Measurements from ENCODE around the gene SORCS2. TPM values are rescaled to one million over a fixed set of nuclear protein-coding genes. Genes with fewer than 3 reads are reported as not detected.

The SORCS2 gene
- total RNA-seq, 2 experiments from 2014 or later: 0.03 TPM; not detected in 1

- ChIA-PET CTCF (ENCODE audit: unreplicated experiment) (no interaction called here), POLR2A (no interaction called here)
- intact Hi-C loops (cut with micrococcal nuclease; ENCODE audit: unreplicated experiment): no loop called here
- H4K20me1 ChIP-seq (ENCODE audit: insufficient read depth, low read length): no peaks in the 10 kb centered on the region
- no peaks in the 10 kb centered on the region for H3K4me1 ChIP-seq (ENCODE audit: insufficient read depth, low read length, poor library complexity, severe bottlenecking)
- H3K36me3 ChIP-seq (ENCODE audit: insufficient read depth, low read length): no peaks in the 10 kb centered on the region
- no peak overlapping the region for H2AFZ ChIP-seq (ENCODE audit: low read length)
- BruUV-seq (replicated peaks): no TSS peak
- no peak overlapping the region for H3K4me2 ChIP-seq (ENCODE audit: low read length)
- H3K79me2 ChIP-seq (ENCODE audit: insufficient read depth, low read depth, low read length): no peaks in the 10 kb centered on the region
- no peaks in the 10 kb centered on the region for H3K9me3 ChIP-seq (ENCODE audit: low read length)
- H3K4me3 ChIP-seq (ENCODE audit: low read depth, low read length, poor library complexity, severe bottlenecking): no peak overlapping the region
- no peak overlapping the region for H3K27ac ChIP-seq (ENCODE audit: low read depth, low read length, poor library complexity, severe bottlenecking)
- no peak for TF ChIP-seq EZH2phosphoT487 (IDR thresholded peaks at IDR 0.05; ENCODE audit: borderline replicate concordance, low read depth, low read length)
- TF ChIP-seq CTCF (conservative IDR thresholded peaks at IDR 0.05; ENCODE audit: low read length): no peak
- H3K9me2 ChIP-seq (ENCODE audit: insufficient read depth, low read length): no peaks in the 10 kb centered on the region
- no peak for DNase-seq (ENCODE audit: low spot score)
These were observed 33.3 kb upstream of the SORCS2 start for GRCh38 chr4:7158991-7159390.

- H3K4me2 ChIP-seq (ENCODE audit: low read length): no peak overlapping the region
- H3K4me1 ChIP-seq (ENCODE audit: insufficient read depth, low read length, poor library complexity, severe bottlenecking): no peaks in the 10 kb centered on the region
- no peaks in the 10 kb centered on the region for H3K36me3 ChIP-seq (ENCODE audit: insufficient read depth, low read length)
- ChIA-PET CTCF (ENCODE audit: unreplicated experiment) (no interaction called here), POLR2A (no interaction called here)
- no peak overlapping the region for H2AFZ ChIP-seq (ENCODE audit: low read length)
- no peak for DNase-seq (ENCODE audit: low spot score)
- no peaks in the 10 kb centered on the region for H3K79me2 ChIP-seq (ENCODE audit: insufficient read depth, low read depth, low read length)
- no peaks in the 10 kb centered on the region for H4K20me1 ChIP-seq (ENCODE audit: insufficient read depth, low read length)
- intact Hi-C loops (cut with micrococcal nuclease; ENCODE audit: unreplicated experiment): no loop called here
- no peak overlapping the region for H3K27ac ChIP-seq (ENCODE audit: low read depth, low read length, poor library complexity, severe bottlenecking)
- H3K4me3 ChIP-seq (ENCODE audit: low read depth, low read length, poor library complexity, severe bottlenecking): no peak overlapping the region
- TF ChIP-seq EZH2phosphoT487 (IDR thresholded peaks at IDR 0.05; ENCODE audit: borderline replicate concordance, low read depth, low read length): no peak
- no peak for TF ChIP-seq CTCF (conservative IDR thresholded peaks at IDR 0.05; ENCODE audit: low read length)
- no peaks in the 10 kb centered on the region for H3K9me3 ChIP-seq (ENCODE audit: low read length)
- BruUV-seq (replicated peaks): no TSS peak
- H3K9me2 ChIP-seq (ENCODE audit: insufficient read depth, low read length): no peaks in the 10 kb centered on the region
These were observed 32.4 kb upstream of the SORCS2 start for GRCh38 chr4:7159923-7160322.

GRCh38 chr4:7160439-7160838, 31.9 kb upstream of the SORCS2 start:
- no peaks in the 10 kb centered on the region for H3K79me2 ChIP-seq (ENCODE audit: insufficient read depth, low read depth, low read length)
- no peak overlapping the region for H2AFZ ChIP-seq (ENCODE audit: low read length)
- ChIA-PET CTCF (ENCODE audit: unreplicated experiment) (no interaction called here), POLR2A (no interaction called here)
- H3K9me3 ChIP-seq (ENCODE audit: low read length): no peaks in the 10 kb centered on the region
- no peak overlapping the region for H3K4me2 ChIP-seq (ENCODE audit: low read length)
- no peaks in the 10 kb centered on the region for H3K36me3 ChIP-seq (ENCODE audit: insufficient read depth, low read length)
- H3K4me1 ChIP-seq (ENCODE audit: insufficient read depth, low read length, poor library complexity, severe bottlenecking): no peaks in the 10 kb centered on the region
- no peak overlapping the region for H3K4me3 ChIP-seq (ENCODE audit: low read depth, low read length, poor library complexity, severe bottlenecking)
- H3K9me2 ChIP-seq (ENCODE audit: insufficient read depth, low read length): no peaks in the 10 kb centered on the region
- H4K20me1 ChIP-seq (ENCODE audit: insufficient read depth, low read length): no peaks in the 10 kb centered on the region
- H3K27ac ChIP-seq (ENCODE audit: low read depth, low read length, poor library complexity, severe bottlenecking): no peak overlapping the region
- no peak for DNase-seq (ENCODE audit: low spot score)
- TF ChIP-seq CTCF (conservative IDR thresholded peaks at IDR 0.05; ENCODE audit: low read length): no peak
- TF ChIP-seq EZH2phosphoT487 (IDR thresholded peaks at IDR 0.05; ENCODE audit: borderline replicate concordance, low read depth, low read length): no peak
- intact Hi-C loops (cut with micrococcal nuclease; ENCODE audit: unreplicated experiment): no loop called here
- no TSS peak for BruUV-seq (replicated peaks)

Data from OCI-LY7 (cell line).